Kidney (tissue), 14 donors: ENCODE results near the gene PLAAT2. TPM values are rescaled to one million over a fixed set of nuclear protein-coding genes. Genes with fewer than 3 reads are reported as not detected.
"Not testable (repeated sequence)": the region's sequence is repeated elsewhere in the genome, so short reads cannot be mapped to it uniquely, and the experiment has no call there.

ENCODE experiments used
- DNase-seq, 5 donors: peaks; one replicate each; pipeline ENCODE4 v3.0.0-alpha.2; 2013 to 2020
- FAIRE-seq: peaks from 2 replicates; lab custom pipeline; 2012; peaks lifted over from hg19 to GRCh38; lab: Jason Lieb, UNC
- H3K27ac ChIP-seq, 2 donors: one replicate each; pipeline ENCODE4 v1.7.0; 2013; ENCODE audit warnings: low read depth in 2 of 2, low read length in 2 of 2, inconsistent platforms in 1 of 2
- H3K27me3 ChIP-seq: one replicate; pipeline ENCODE4 v1.7.1; 2013; ENCODE audit warnings: low read length, inconsistent platforms; ENCODE audit not compliant: control insufficient read depth, insufficient read depth
- H3K36me3 ChIP-seq, 3 donors: one replicate each; pipeline versions ENCODE4 v1.7.0 to v1.7.1; 2013; ENCODE audit warnings: low read length in 3 of 3, control low read depth in 1 of 3, inconsistent platforms in 1 of 3; ENCODE audit not compliant: insufficient read depth in 3 of 3, control insufficient read depth in 2 of 3
- H3K4me1 ChIP-seq, 3 donors: one replicate each; pipeline versions ENCODE4 v1.7.0 to v1.7.1; 2013; ENCODE audit warnings: low read length in 3 of 3, inconsistent platforms in 1 of 3, low read depth in 1 of 3; ENCODE audit not compliant: control insufficient read depth in 2 of 3, insufficient read depth in 2 of 3
- H3K4me3 ChIP-seq, 3 donors: one replicate each; pipeline versions ENCODE4 v1.7.0 to v1.8.1; 2013; ENCODE audit warnings: low read length in 3 of 3, control low read depth in 1 of 3, inconsistent platforms in 1 of 3
- H3K9ac ChIP-seq, 3 donors: one replicate each; pipeline versions ENCODE4 v1.7.0 to v1.7.1; 2013; ENCODE audit warnings: low read length in 3 of 3, control low read depth in 1 of 3, inconsistent platforms in 1 of 3
- H3K9me3 ChIP-seq, 3 donors: one replicate each; pipeline versions ENCODE4 v1.7.0 to v1.7.1; 2013; ENCODE audit warnings: low read length in 3 of 3, control low read depth in 1 of 3, inconsistent platforms in 1 of 3; ENCODE audit not compliant: control insufficient read depth in 2 of 3, insufficient read depth in 1 of 3
- intact Hi-C: fragments of 100-400 bp; cut with DNase I; formaldehyde crosslinking; loops from one replicate; pipeline ENCODE4 v1.11.1; 2022
- polyA plus RNA-seq: library from polyadenylated mRNA; stranded (reverse); fragments of 350-450 nt; fragmentation: Illumina TruSeq; extraction: RNeasy Lipid Tissue Mini Kit (QIAGEN cat#74804); gene quantifications from one replicate; pipeline ENCODE4 v1.2.3, GENCODE V29; 2014; ENCODE audit warnings: low read depth, low replicate concordance; ENCODE audit not compliant: insufficient read depth
- total RNA-seq: library from RNA; stranded (reverse); fragmentation: NEBNext Ultra II Directional; extraction: Animal tissue kit (Norgen Biotek cat#: 25700); gene quantifications from one replicate; pipeline ENCODE4 v1.2.1, GENCODE V29; 2021
- TF ChIP-seq, protein P1 (sequence below): IDR thresholded peaks from 3 replicates; pipeline ENCODE4 v1.5.1; 2012; ENCODE audit warnings: mild to moderate bottlenecking, moderate library complexity, borderline replicate concordance; ENCODE audit not compliant: insufficient read depth; ENCODE audit errors: extremely low read depth
- donor health status: control.
- donor health status: control.
- donor health status: control.
- donor health status: control.
- donor health status: control.
- donor health status: DM: yes; HTN: yes; CAD: no.
- donor health status: Normal renal cell carcinoma (clear cell type).

The PLAAT2 gene
- total and polyA plus RNA-seq, 2 donors from 2014 or later: 1.3 to 49.5 TPM

DNA sequence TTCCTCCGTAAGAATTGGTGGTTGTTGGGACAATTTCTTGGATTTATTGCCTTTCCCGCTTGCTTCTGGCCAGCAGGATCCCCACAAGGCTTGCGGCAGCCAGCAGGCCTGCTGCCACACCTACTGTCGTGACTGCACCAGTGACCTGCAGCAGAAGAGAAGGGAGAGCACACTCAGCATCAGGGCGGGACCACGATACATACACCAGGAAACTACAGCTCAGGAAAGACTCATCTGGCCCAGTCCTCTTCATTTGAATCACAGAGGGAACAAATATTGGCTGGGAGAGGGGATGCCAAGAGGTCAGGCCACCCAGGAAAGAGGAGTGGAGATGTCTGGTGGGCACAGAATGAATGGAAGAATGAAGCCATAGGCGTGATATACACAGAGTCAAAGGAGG is 10.3 kb downstream of the PLAAT2 start:
- intact Hi-C loops: no loop called here
- no peak for FAIRE-seq

DNA sequence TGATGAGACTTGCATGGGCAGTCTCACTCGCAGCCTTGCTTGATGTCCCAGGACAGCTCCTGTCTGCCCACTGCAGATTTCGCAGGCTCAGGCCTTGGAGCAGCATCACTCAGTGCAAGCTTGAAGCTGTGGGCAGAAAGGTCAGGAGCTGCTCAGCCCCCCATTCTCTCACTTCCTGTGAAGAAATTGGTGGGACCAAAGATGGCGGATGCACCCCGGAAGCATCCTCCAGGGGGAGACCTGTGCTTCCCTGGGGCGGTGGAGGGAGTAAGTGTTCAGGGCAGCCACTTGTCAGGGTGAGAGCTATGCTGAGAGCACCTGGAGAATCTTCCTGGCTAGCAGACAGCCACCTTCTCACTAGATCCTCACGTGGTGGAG is 11.3 kb downstream of the PLAAT2 start:
- H3K27me3 ChIP-seq: no peaks in the 10 kb centered on the region
- no peaks in the 10 kb centered on the region for H3K9me3 ChIP-seq
- H3K27ac ChIP-seq: no peak overlapping the region
- intact Hi-C loops: no loop called here
- H3K4me1 ChIP-seq: peaks cover 0 to 4% (median 0%) of the 10 kb centered on the region in 3 donors
- TF ChIP-seq, protein P1, sequence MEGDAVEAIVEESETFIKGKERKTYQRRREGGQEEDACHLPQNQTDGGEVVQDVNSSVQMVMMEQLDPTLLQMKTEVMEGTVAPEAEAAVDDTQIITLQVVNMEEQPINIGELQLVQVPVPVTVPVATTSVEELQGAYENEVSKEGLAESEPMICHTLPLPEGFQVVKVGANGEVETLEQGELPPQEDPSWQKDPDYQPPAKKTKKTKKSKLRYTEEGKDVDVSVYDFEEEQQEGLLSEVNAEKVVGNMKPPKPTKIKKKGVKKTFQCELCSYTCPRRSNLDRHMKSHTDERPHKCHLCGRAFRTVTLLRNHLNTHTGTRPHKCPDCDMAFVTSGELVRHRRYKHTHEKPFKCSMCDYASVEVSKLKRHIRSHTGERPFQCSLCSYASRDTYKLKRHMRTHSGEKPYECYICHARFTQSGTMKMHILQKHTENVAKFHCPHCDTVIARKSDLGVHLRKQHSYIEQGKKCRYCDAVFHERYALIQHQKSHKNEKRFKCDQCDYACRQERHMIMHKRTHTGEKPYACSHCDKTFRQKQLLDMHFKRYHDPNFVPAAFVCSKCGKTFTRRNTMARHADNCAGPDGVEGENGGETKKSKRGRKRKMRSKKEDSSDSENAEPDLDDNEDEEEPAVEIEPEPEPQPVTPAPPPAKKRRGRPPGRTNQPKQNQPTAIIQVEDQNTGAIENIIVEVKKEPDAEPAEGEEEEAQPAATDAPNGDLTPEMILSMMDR: no peak
- FAIRE-seq (no peak), DNase-seq (no peak)
- H3K9ac ChIP-seq: no peak overlapping the region
- H3K4me3 ChIP-seq: no peak overlapping the region
- no peaks in the 10 kb centered on the region for H3K36me3 ChIP-seq

More for the DNA sequence above, 10.3 kb downstream of the PLAAT2 start:
- H3K4me3 ChIP-seq: no peak overlapping the region
- TF ChIP-seq, protein P1: no peak
- H3K27ac ChIP-seq: no peak overlapping the region
- H3K4me1 ChIP-seq: no peaks in the 10 kb centered on the region
- no peak for DNase-seq
- H3K9ac ChIP-seq: no peak overlapping the region
- no peaks in the 10 kb centered on the region for H3K27me3 ChIP-seq
- H3K9me3 ChIP-seq: no peaks in the 10 kb centered on the region
- no peaks in the 10 kb centered on the region for H3K36me3 ChIP-seq

DNA sequence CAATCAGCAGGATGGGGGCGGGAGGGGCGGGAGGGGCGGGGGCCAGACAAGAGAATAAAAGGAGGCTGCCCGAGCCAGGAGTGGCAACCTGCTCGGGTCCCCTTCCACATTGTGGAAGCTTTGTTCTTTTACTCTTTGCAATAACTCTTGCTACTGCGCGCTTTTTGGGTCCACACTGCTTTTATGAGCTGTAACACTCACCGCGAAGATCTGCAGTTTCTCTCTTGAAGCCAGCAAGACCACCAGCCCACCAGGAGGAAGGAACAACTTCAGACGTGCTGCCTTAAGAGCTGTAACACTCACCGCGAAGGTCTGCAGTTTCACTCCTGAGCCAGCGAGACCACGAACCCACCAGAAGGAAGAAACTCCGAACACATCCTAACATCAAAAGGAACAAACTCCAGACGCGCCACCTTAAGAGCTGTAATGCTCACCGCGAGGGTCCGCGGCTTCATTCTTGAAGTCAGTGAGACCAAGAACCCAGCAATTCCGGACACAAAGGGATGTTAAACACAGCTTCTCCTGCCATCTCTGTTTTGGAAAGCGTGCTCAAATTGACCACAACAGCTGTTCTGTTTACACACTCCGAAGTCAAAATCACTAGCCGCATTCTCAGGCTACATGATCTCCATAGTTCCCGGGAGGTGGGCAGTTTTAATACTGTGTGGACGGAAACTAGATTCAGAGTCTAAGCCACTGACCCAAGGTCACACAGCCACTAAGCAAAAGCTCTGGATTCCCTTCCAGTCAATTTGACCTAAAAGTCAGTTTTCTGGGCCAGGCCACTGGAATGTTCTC is 11.9 kb downstream of the PLAAT2 start:
- TF ChIP-seq, protein P1: no peak
- H3K27me3 ChIP-seq: no peaks in the 10 kb centered on the region
- no peak overlapping the region for H3K9ac ChIP-seq

DNA sequence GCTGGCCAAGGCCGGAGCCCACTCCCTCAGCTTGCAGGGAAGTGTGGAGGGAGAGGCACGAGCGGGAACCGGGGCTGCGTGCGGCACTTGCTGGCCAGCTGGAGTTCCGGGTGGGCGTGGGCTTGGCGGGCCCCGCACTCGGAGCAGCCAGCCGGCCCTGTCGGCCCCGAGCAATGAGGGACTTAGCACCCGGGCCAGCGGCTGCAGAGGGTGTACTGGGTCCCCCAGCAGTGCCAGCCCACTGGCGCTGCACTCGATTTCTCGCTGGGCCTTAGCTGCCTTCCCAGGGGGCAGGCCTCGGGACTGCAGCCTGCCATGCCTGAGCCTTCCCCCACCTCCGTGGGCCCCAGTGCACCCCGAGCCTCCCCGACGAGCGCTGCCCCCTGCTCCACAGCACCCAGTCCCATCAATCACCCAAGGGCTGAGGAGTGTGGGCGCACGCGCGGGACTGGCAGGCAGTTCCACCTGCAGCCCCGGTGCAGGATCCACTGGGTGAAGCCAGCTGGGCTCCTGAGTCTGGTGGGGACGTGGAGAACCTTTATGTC is 13.0 kb downstream of the PLAAT2 start:
- H3K4me3 ChIP-seq, intact Hi-C loops, FAIRE-seq, H3K4me1 ChIP-seq, H3K27ac ChIP-seq, DNase-seq, H3K9me3 ChIP-seq, H3K9ac ChIP-seq, H3K27me3 ChIP-seq, H3K36me3 ChIP-seq: not testable (repeated sequence)

More for the DNA sequence above, 11.9 kb downstream of the PLAAT2 start:
- peaks cover 0 to 4% (median 0%) of the 10 kb centered on the region in 3 donors for H3K4me1 ChIP-seq
- H3K9me3 ChIP-seq: no peaks in the 10 kb centered on the region
- H3K36me3 ChIP-seq: no peaks in the 10 kb centered on the region
- FAIRE-seq: no peak
- no peak for DNase-seq
- no peak overlapping the region for H3K4me3 ChIP-seq
- H3K27ac ChIP-seq: no peak overlapping the region
- intact Hi-C loops: no loop called here
